NT2/D1 (cell line): ENCODE measurements around the gene ARV1.

ENCODE experiments used
- YY1 ChIP-seq: IDR thresholded peaks from 2 replicates; pipeline ENCODE4 v1.6.1; 2011; ENCODE audit not compliant: insufficient read length, insufficient read depth
- ZNF274 ChIP-seq: IDR thresholded peaks from 2 replicates; pipeline ENCODE4 v1.6.1; 2011; ENCODE audit warnings: mild to moderate bottlenecking, low read depth, low read length

GRCh38 chr1:230985711-230986110, 6.8 kb downstream of the ARV1 start:
- TF ChIP-seq YY1 (no peak), ZNF274 (no peak)
